H9 (cell line): ENCODE data around the gene RWDD2A. TPM values are rescaled to one million over a fixed set of nuclear protein-coding genes. Genes with fewer than 3 reads are reported as not detected.

ENCODE experiments used
- DNase-seq: peaks from one replicate; pipeline ENCODE4 v3.0.0-alpha.2; 2017
- H2AFZ ChIP-seq: one replicate; pipeline ENCODE4 v1.6.1; 2013; ENCODE audit warnings: mild to moderate bottlenecking, low read length, control low read depth, moderate library complexity
- H2AK5ac ChIP-seq: 2 replicates; pipeline ENCODE4 v1.6.1; 2013; ENCODE audit warnings: low read length, control low read depth, mixed read lengths; ENCODE audit not compliant: insufficient read length
- H2BK120ac ChIP-seq: one replicate; pipeline ENCODE4 v1.6.1; 2013; ENCODE audit warnings: low read depth, mild to moderate bottlenecking, low read length, control low read depth, inconsistent platforms; ENCODE audit not compliant: poor library complexity, severe bottlenecking
- H2BK12ac ChIP-seq: 2 replicates; pipeline ENCODE4 v1.6.1; 2013; ENCODE audit warnings: low read length, control low read depth, mixed read lengths, low read depth; ENCODE audit not compliant: insufficient read length
- H2BK15ac ChIP-seq: 2 replicates; pipeline ENCODE4 v1.6.1; 2013; ENCODE audit warnings: low read depth, low read length, control low read depth
- H2BK20ac ChIP-seq: one replicate; pipeline ENCODE4 v1.6.1; 2013; ENCODE audit warnings: low read depth, mild to moderate bottlenecking, low read length, control low read depth, inconsistent platforms; ENCODE audit not compliant: poor library complexity, severe bottlenecking
- H2BK5ac ChIP-seq: 2 replicates; pipeline ENCODE4 v1.6.1; 2013; ENCODE audit warnings: low read length, control low read depth, mixed read lengths; ENCODE audit not compliant: insufficient read length
- H3K14ac ChIP-seq: 2 replicates; pipeline ENCODE4 v1.6.1; 2013; ENCODE audit warnings: low read length, control low read depth; ENCODE audit not compliant: insufficient read depth
- H3K18ac ChIP-seq: 2 replicates; pipeline ENCODE4 v1.6.1; 2013; ENCODE audit warnings: low read depth, mild to moderate bottlenecking, mixed read lengths, low read length, control low read depth; ENCODE audit not compliant: insufficient read length
- H3K23ac ChIP-seq: 2 replicates; pipeline ENCODE4 v1.6.1; 2013; ENCODE audit warnings: low read length, control low read depth, mixed read lengths, low read depth; ENCODE audit not compliant: insufficient read length
- H3K23me2 ChIP-seq: 2 replicates; pipeline ENCODE4 v1.6.1; 2013; ENCODE audit warnings: low read depth, mild to moderate bottlenecking, mixed read lengths, low read length, control low read depth; ENCODE audit not compliant: insufficient read length, poor library complexity, severe bottlenecking
- H3K27ac ChIP-seq: 2 replicates; pipeline ENCODE4 v1.5.1; 2013; ENCODE audit warnings: low read length, control low read depth, mixed read lengths, low read depth; ENCODE audit not compliant: insufficient read length
- H3K27me3 ChIP-seq: 2 replicates; pipeline ENCODE4 v1.6.1; 2013; ENCODE audit warnings: low read length, control low read depth, inconsistent platforms; ENCODE audit not compliant: insufficient read depth
- H3K4ac ChIP-seq: 2 replicates; pipeline ENCODE4 v1.6.1; 2013; ENCODE audit warnings: low read depth, mild to moderate bottlenecking, control low read depth, inconsistent platforms, low read length, moderate library complexity
- H3K4me1 ChIP-seq: 2 replicates; pipeline ENCODE4 v1.6.1; 2013; ENCODE audit warnings: low read length, control low read depth, inconsistent platforms; ENCODE audit not compliant: insufficient read depth
- H3K4me2 ChIP-seq: 2 replicates; pipeline ENCODE4 v1.6.1; 2013; ENCODE audit warnings: low read length, control low read depth, mixed read lengths; ENCODE audit not compliant: insufficient read length, insufficient read depth
- H3K56ac ChIP-seq: 2 replicates; pipeline ENCODE4 v1.6.1; 2013; ENCODE audit warnings: low read depth, mild to moderate bottlenecking, mixed read lengths, low read length, control low read depth; ENCODE audit not compliant: insufficient read length
- H3K79me1 ChIP-seq: 2 replicates; pipeline ENCODE4 v1.6.1; 2013; ENCODE audit warnings: low read depth, mild to moderate bottlenecking, moderate library complexity, low read length, control low read depth, inconsistent platforms; ENCODE audit not compliant: insufficient read depth, poor library complexity, severe bottlenecking
- H3K79me2 ChIP-seq: 2 replicates; pipeline ENCODE4 v1.6.1; 2013; ENCODE audit warnings: low read length, control low read depth, inconsistent platforms; ENCODE audit not compliant: insufficient read depth
- H3K9ac ChIP-seq: 2 replicates; pipeline ENCODE4 v1.6.1; 2013; ENCODE audit warnings: low read length, control low read depth, mixed read lengths; ENCODE audit not compliant: insufficient read length; ENCODE audit errors: extremely low read depth
- H3K9me3 ChIP-seq: one replicate; pipeline ENCODE4 v1.6.1; 2013; ENCODE audit warnings: low read depth, low read length, inconsistent platforms; ENCODE audit not compliant: control insufficient read depth
- H3T11ph ChIP-seq: one replicate; pipeline ENCODE4 v1.6.1; 2013; ENCODE audit warnings: mild to moderate bottlenecking, low read length, control low read depth, inconsistent platforms
- H4K20me1 ChIP-seq: one replicate; pipeline ENCODE4 v1.6.1; 2013; ENCODE audit not compliant: control insufficient read depth, insufficient read length, insufficient read depth
- H4K5ac ChIP-seq: 2 replicates; pipeline ENCODE4 v1.6.1; 2013; ENCODE audit warnings: low read depth, mild to moderate bottlenecking, mixed read lengths, low read length, control low read depth; ENCODE audit not compliant: insufficient read length
- H4K8ac ChIP-seq: replicated peaks from 2 replicates; pipeline ENCODE4 v1.6.1; 2013; ENCODE audit warnings: low read length, control low read depth, mixed read lengths, low read depth; ENCODE audit not compliant: insufficient read length
- H4K91ac ChIP-seq: 2 replicates; pipeline ENCODE4 v1.6.1; 2013; ENCODE audit warnings: low read depth, mild to moderate bottlenecking, moderate library complexity, mixed read lengths, low read length, control low read depth; ENCODE audit not compliant: insufficient read length
- H3K27ac Mint-ChIP-seq, 3 experiments: 2 replicates in 2 of 3; 3 replicates in 1 of 3; pipeline ENCODE4 v1.8.0; 2020 to 2021; ENCODE audit warnings: mixed read lengths in 3 of 3, mild to moderate bottlenecking in 1 of 3, moderate library complexity in 1 of 3
- H3K27me3 Mint-ChIP-seq: 2 replicates; pipeline ENCODE4 v1.8.0; 2021; ENCODE audit warnings: low read depth, mild to moderate bottlenecking, moderate library complexity, mixed read lengths
- H3K36me3 Mint-ChIP-seq, 3 experiments: 2 replicates in 2 of 3; 3 replicates in 1 of 3; pipeline ENCODE4 v1.8.0; 2020 to 2021; ENCODE audit warnings: low read depth in 3 of 3, mixed read lengths in 3 of 3; ENCODE audit not compliant: insufficient read depth in 1 of 3
- H3K4me1 Mint-ChIP-seq, 2 experiments: 2 replicates each; pipeline ENCODE4 v1.8.0; 2020; ENCODE audit warnings: mixed read lengths in 2 of 2
- H3K4me3 Mint-ChIP-seq, 2 experiments: 2 replicates in 1 of 2; 3 replicates in 1 of 2; pipeline ENCODE4 v1.8.0; 2020 to 2021; ENCODE audit warnings: mild to moderate bottlenecking in 2 of 2, mixed read lengths in 2 of 2, moderate library complexity in 1 of 2
- H3K9me3 Mint-ChIP-seq, 2 experiments: 2 replicates in 1 of 2; 3 replicates in 1 of 2; pipeline ENCODE4 v1.8.0; 2020; ENCODE audit warnings: mild to moderate bottlenecking in 2 of 2, mixed read lengths in 2 of 2, moderate library complexity in 1 of 2
- total RNA-seq: library from RNA; stranded (reverse); gene quantifications from 2 replicates; pipeline ENCODE4 v1.2.1, GENCODE V29; 2021
- TF ChIP-seq, protein P1 (sequence below): fragments of 200-600 bp; sonication (generic); conservative IDR thresholded peaks from 3 replicates; pipeline ENCODE4 v1.8.0; 2021; ENCODE audit warnings: antibody characterized with exemption, mild to moderate bottlenecking

The RWDD2A gene
- total RNA-seq, 1 experiment from 2014 or later = 3.2 TPM

DNA sequence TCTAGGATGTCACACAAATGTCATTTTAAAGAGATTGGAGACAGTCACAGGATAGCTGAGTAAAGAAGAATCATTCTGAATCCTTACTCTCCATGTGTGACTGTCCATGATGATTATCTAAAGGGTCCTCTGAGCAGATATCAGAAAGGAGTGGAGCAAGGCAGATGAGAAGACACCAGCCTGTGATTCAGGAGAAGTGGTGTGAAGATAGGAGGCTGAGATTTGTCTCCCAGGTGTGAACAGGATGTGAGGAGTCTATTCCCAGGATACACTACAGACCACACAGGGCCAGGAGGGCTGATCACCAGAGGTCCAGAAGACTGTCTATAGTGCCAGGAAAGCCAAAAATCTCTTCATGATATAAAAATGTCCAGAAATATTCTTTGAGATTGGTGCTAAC, 27.0 kb downstream of the RWDD2A start:
- no peak overlapping the region for H4K5ac ChIP-seq
- TF ChIP-seq, protein P1, sequence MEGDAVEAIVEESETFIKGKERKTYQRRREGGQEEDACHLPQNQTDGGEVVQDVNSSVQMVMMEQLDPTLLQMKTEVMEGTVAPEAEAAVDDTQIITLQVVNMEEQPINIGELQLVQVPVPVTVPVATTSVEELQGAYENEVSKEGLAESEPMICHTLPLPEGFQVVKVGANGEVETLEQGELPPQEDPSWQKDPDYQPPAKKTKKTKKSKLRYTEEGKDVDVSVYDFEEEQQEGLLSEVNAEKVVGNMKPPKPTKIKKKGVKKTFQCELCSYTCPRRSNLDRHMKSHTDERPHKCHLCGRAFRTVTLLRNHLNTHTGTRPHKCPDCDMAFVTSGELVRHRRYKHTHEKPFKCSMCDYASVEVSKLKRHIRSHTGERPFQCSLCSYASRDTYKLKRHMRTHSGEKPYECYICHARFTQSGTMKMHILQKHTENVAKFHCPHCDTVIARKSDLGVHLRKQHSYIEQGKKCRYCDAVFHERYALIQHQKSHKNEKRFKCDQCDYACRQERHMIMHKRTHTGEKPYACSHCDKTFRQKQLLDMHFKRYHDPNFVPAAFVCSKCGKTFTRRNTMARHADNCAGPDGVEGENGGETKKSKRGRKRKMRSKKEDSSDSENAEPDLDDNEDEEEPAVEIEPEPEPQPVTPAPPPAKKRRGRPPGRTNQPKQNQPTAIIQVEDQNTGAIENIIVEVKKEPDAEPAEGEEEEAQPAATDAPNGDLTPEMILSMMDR = no peak
- Mint-ChIP-seq H3K27ac (peak overlapping the region in 1 of 3 experiments; percentile 42; a peak in 2 of 7 replicates), H3K36me3 (no peaks in the 10 kb centered on the region), H3K27me3 (no peaks in the 10 kb centered on the region), H3K9me3 (no peaks in the 10 kb centered on the region), H3K4me3 (no peak overlapping the region), H3K4me1 (no peaks in the 10 kb centered on the region)
- no peak overlapping the region for H3K14ac ChIP-seq
- no peak overlapping the region for H2BK120ac ChIP-seq
- no peak overlapping the region for H2BK12ac ChIP-seq
- no peak overlapping the region for H3K4me2 ChIP-seq
- no peak overlapping the region for H2BK15ac ChIP-seq
- no peak overlapping the region for H3K27ac ChIP-seq
- no peaks in the 10 kb centered on the region for H3K79me1 ChIP-seq
- H2BK5ac ChIP-seq = no peak overlapping the region
- no peaks in the 10 kb centered on the region for H4K20me1 ChIP-seq
- H2AK5ac ChIP-seq = no peak overlapping the region
- H3K9me3 ChIP-seq = no peaks in the 10 kb centered on the region
- no peaks in the 10 kb centered on the region for H3K27me3 ChIP-seq
- no peak overlapping the region for H3K18ac ChIP-seq
- H2AFZ ChIP-seq = no peak overlapping the region
- H3T11ph ChIP-seq = no peak overlapping the region
- no peak for DNase-seq
- no peaks in the 10 kb centered on the region for H3K4me1 ChIP-seq
- no peak overlapping the region for H3K9ac ChIP-seq
- H3K56ac ChIP-seq = no peak overlapping the region
- H3K23me2 ChIP-seq = no peaks in the 10 kb centered on the region
- H3K23ac ChIP-seq = no peak overlapping the region
- no peaks in the 10 kb centered on the region for H3K79me2 ChIP-seq
- H4K8ac ChIP-seq = no peak overlapping the region
- H2BK20ac ChIP-seq = no peak overlapping the region
- H4K91ac ChIP-seq = no peak overlapping the region
- H3K4ac ChIP-seq = no peak overlapping the region
